ENCODE results near the gene GJA1.
"Not testable (repeated sequence)": the region's sequence is repeated elsewhere in the genome, so short reads cannot be mapped to it uniquely, and the experiment has no call there.

GJA1 gene

DNA sequence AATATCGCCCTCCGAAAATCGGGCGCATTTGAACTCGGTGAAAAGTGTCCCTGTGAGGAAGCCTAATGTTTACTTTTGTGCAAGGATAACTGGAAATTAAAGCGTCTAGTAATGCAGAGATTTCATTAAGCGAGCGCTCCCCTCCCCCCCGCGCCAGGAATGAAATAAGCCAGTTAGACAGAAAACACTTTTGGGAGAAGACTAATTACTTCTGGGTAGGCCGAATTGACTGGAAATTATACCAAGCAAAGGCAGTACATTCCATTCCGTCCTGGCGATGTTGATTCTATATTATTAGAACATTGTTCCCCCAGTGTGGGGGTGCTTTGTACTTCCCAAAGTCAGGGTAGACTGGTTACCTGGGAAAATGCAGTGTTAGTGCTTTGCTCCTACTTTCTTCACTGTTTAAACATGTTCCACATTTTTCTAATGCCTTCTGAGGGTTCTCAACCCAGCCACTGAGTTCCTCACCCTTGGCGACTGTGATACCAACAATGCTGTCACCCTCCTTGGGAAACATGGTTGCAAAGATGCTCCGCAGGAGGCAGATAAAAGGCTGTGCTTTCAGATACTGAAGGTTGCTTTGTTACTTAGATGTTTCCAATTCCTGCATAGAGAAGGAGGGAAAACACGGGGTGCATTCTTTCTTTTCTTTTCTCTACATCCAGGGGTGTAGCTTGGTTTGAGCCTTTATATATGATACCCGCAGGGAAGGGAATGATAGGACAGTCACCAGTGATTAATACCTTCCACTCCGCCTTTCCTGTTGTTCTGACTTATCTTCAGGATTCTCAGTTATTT lies 2.6 kb downstream of the GJA1 start:
- no peak for DNase-seq

GRCh38 chr6:121438869-121439268 lies 3.4 kb downstream of the GJA1 start:
- no peak for DNase-seq

- no peak for DNase-seq
Measured at GRCh38 chr6:121439475-121439874, 4.0 kb downstream of the GJA1 start.

- no peak for DNase-seq
Measured at GRCh38 chr6:121439926-121440325, 4.5 kb downstream of the GJA1 start.

GRCh38 chr6:121441477-121441876 lies 6.0 kb downstream of the GJA1 start:
- DNase-seq = no peak

- no peak for DNase-seq
Measured at GRCh38 chr6:121442576-121442975, 7.1 kb downstream of the GJA1 start.

DNA sequence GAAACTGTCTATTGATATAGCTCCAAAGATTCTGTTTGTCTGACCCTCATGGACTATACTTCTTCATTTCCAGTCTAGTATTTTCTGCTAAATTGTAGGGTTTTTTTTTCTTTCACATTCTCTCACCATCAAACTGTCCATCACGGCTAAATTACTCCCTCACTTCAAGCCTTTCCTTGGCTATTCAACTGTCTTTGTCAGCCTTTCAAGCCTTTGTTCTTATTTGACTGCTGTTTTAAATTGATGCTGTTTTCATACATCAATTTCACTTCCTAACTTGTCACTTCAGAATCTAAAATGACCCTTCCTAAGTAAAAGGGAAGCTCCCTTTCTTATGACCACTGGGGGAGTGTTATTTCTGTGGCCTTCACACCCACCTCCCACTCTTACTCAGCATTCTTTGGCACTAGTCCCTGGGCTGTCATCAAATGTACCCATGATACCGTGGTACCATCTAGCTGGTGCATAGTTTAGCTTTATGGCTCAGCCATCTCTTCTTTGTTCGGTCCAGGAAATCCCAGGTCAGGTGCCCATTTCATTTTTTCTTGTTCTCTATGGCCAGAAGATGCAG lies 8.6 kb downstream of the GJA1 start:
- no peak for DNase-seq

- not testable (repeated sequence) for DNase-seq
Measured at GRCh38 chr6:121446705-121447104, 11.3 kb downstream of the GJA1 start.

DNA sequence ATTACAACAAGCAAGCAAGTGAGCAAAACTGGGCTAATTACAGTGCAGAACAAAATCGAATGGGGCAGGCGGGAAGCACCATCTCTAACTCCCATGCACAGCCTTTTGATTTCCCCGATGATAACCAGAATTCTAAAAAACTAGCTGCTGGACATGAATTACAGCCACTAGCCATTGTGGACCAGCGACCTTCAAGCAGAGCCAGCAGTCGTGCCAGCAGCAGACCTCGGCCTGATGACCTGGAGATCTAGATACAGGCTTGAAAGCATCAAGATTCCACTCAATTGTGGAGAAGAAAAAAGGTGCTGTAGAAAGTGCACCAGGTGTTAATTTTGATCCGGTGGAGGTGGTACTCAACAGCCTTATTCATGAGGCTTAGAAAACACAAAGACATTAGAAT lies 12.3 kb downstream of the GJA1 start:
- DNase-seq = not testable (repeated sequence)

GRCh38 chr6:121448528-121448927 lies 13.1 kb downstream of the GJA1 start:
- DNase-seq = not testable (repeated sequence)

- no peak for DNase-seq
Measured at GRCh38 chr6:121449331-121449730, 13.9 kb downstream of the GJA1 start.

DNA sequence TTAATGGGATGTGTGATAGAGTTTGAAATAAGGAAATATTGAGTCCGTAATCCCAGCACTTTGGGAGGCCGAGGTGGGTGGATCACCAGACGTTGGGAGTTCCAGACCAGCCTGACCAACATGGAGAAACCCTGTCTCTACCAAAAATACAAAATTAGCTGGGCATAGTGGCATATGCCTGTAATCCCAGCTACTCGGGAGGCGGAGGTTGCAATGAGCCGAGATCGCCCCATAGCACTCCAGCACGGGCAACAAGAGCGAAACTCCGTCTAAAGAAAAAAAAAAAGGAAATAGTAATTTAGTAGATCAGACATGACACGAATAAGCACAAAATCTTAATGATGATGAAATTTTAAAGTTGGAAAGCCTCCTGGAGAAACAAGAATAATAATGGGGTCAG lies 14.8 kb downstream of the GJA1 start:
- no peak for DNase-seq

DNA sequence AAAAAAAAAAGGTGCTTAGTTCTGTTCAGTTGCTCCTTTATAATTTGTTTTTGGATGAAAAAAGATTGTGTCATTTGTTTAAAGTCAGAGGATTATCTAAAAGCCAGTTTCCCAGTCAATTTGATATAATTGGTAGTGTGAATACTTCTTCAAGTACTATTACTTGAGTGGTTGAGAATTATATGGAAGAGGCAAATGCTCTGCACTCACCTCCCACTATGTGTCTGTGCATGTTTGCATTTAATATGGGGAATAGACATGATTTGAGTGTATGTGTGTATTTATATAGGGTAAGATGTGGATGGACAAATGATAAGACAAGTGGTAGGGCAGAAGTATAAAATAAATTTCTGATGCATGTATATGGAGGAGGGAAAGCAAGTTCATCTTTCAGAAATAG lies 15.8 kb downstream of the GJA1 start:
- DNase-seq = no peak

DNA sequence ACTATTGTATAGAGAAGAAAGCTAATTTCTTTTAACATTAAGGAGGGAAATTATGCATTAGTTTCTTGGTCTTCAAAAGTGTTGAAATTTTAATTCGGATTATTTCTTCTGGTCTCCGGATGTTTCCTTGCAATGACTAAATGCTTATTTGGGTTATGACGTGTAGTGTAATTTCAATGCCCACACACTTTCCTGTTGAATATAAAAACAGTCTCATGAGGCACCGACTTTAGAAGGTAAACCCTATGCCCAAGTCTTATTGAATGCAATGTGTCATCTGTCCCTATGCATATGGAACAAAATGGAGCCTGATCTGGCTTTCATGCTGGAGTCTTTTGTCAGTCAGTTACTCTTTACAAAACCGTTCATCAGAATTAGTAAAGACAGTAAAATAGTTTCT lies 17.7 kb downstream of the GJA1 start:
- no peak for DNase-seq

GRCh38 chr6:121460170-121460569 lies 24.7 kb downstream of the GJA1 start:
- no peak for DNase-seq

GRCh38 chr6:121463087-121463486 lies 27.6 kb downstream of the GJA1 start:
- no peak for DNase-seq

DNA sequence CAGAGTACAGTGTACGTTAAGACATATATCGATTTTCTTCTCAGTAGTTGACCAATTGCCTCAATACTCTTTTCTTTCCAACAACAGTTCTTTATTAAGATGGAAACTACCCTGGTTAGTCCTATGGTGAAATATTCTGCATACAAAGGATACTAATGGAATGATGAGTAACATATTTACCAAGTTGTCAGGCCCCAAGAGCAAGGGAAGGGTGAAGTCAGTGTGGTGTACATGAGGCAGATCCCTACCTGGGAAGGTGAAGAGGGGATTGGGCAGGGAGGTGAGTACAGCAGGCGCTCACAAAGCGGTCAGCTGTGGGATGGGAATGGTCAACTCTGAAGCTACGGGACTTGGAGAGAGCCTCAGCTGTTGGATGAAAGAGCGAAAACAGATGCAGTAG lies 29.7 kb downstream of the GJA1 start:
- no peak for DNase-seq

GRCh38 chr6:121479486-121480098 lies 44.1 kb downstream of the GJA1 start:
- DNase-seq = no peak

DNA sequence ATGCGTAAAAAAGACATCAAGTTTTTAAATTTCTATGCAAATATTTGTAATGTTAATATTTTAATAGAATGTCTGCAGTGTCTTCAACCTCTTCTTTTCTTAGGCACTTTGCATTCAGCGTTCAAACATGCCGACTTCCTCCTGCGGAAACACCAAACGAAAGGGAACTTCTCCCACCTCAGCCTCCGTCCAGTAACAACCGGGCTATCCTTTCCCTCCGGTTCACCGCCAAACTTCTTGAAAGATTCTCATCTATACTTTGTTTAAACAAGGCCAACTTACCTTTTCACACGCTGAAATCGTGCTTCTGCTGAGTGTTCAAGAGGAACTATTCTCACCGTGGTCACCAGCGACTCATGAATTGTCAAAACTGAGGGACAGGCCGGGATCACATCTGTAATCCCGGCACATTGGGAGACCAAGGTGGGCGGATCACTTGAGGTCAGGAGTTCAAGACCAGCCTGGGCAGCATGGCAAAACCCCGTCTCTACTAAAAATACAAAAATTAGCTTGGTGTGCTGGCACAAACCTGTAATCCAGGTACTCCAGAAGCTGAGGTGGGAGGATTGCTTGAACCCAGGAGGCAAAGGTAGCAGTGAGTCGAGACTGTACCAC lies 44.8 kb downstream of the GJA1 start:
- DNase-seq = no peak

DNA sequence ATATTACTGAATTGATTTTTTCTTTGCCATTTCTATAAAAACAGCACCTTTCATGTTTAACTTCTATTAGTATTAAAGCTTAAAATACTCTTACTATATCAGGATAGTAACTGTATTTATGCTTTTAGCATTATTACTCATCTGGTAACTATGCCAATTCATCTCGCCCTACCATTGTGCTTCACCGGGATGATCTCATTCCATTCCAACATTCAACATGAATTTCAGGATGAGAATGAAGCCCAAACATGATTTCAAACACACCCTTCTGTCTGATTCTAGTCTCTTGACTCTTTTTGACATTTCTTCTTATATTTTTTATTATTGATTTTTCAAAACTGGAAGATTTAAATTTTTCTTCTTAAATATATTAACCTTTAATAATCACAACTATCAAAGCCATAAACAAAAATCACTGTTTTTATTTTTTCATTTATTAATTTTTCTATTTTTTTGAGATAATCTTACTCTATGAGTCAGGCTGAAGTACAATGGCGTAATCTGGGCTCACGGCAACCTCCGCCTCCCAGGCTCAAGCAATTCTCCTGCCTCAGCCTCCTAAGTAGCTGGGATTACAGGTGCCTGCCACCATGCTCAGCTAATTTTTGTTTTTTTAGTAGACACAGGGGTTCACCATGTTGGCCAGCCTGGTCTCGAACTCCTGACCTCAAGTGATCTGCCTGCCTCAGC lies 46.7 kb downstream of the GJA1 start:
- DNase-seq = no peak

GRCh38 chr6:121482751-121483150 lies 47.3 kb downstream of the GJA1 start:
- DNase-seq = no peak

DNA sequence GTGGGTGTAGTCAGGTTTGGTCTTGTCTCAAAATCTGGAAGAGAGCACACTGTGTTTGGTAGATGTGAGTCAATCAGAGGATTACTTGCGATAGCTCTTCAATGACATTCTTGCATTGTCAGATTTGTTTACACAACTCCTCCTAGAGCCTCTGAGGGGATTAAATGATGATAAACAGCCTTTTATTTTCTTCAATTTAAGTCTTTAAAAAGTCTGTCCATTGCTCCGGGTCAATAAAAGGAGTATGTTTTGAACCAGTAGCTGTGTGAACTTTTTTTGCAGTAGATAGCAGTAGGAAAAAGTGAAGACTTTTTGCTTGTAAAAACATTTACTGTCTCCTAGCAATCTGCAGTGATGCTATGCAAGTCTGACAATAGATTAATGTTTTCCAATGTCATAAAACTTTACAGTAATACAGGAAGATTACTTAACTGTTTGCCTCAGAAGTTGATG lies 49.9 kb downstream of the GJA1 start:
- DNase-seq = no peak

DNA sequence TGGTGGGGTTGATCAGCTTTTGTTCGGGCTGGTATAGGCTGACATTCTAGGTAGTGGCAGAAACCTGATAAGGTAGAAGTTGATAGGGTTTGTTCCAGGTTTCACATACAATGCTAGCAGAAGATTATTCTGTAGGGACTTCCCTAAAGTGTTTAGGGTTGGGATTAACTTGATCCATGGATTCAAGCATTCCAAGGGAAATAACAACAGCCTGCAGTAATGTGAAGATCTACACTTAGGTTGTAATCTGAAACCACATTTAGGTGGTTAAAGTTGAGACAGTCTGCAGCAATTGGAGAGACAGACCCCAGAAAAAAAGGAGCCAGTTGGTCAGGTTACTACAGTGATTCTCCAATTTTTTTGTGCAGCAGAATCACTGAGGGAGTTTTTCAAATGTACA lies 56.1 kb downstream of the GJA1 start:
- no peak for DNase-seq
